PFSK-1 (cell line): ENCODE results near the gene SUPT16H.

Experiments
- FOXP2 ChIP-seq: optimal IDR thresholded peaks from 2 replicates; pipeline ENCODE3; 2011; ENCODE audit warnings: borderline replicate concordance, control low read depth, inconsistent platforms; ENCODE audit not compliant: insufficient read depth; ENCODE audit errors: extremely low read length, extremely low read depth
- POLR2AphosphoS5 ChIP-seq: IDR thresholded peaks from 2 replicates; pipeline ENCODE4 v1.6.1; 2012; ENCODE audit warnings: low read depth, mild to moderate bottlenecking, control low read depth, low read length, moderate library complexity
- SIN3A ChIP-seq: IDR thresholded peaks from 2 replicates; pipeline ENCODE4 v1.6.1; 2012; ENCODE audit warnings: mild to moderate bottlenecking, low read length, moderate library complexity, borderline replicate concordance; ENCODE audit not compliant: insufficient read depth
- TAF1 ChIP-seq: IDR thresholded peaks from 2 replicates; pipeline ENCODE4 v1.6.1; 2012; ENCODE audit warnings: low read length, control low read depth, borderline replicate concordance; ENCODE audit not compliant: insufficient read depth
- TF ChIP-seq, protein P1 (sequence below), 2 experiments: IDR thresholded peaks; 2 replicates each; pipeline versions ENCODE4 v1.6.1 to v1.8.0; 2011 to 2012; ENCODE audit warnings: low read depth in 2 of 2, low read length in 2 of 2, control low read depth in 1 of 2, inconsistent platforms in 1 of 2, mild to moderate bottlenecking in 1 of 2, moderate library complexity in 1 of 2; ENCODE audit not compliant: insufficient read depth in 1 of 2

Gene SUPT16H

DNA sequence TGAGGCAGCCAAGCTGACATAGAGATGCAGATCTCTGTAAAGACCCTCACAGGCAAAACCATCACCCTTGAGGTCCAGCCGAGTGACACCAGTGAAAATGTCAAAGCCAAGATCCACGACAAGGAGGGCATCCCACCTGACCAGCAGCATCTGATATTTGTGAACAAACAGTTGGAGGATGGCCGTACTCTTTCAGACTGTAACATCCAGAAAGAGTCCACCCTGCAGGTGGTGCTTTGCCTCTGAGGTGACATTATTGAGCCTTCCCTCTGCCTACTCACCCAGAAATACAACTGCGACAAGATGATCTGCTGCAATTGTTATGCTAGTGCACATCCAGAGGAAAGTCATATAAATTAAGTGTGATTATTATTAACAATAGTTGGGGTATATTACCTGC lies 15.1 kb upstream of the SUPT16H start:
- TF ChIP-seq, protein P1, sequence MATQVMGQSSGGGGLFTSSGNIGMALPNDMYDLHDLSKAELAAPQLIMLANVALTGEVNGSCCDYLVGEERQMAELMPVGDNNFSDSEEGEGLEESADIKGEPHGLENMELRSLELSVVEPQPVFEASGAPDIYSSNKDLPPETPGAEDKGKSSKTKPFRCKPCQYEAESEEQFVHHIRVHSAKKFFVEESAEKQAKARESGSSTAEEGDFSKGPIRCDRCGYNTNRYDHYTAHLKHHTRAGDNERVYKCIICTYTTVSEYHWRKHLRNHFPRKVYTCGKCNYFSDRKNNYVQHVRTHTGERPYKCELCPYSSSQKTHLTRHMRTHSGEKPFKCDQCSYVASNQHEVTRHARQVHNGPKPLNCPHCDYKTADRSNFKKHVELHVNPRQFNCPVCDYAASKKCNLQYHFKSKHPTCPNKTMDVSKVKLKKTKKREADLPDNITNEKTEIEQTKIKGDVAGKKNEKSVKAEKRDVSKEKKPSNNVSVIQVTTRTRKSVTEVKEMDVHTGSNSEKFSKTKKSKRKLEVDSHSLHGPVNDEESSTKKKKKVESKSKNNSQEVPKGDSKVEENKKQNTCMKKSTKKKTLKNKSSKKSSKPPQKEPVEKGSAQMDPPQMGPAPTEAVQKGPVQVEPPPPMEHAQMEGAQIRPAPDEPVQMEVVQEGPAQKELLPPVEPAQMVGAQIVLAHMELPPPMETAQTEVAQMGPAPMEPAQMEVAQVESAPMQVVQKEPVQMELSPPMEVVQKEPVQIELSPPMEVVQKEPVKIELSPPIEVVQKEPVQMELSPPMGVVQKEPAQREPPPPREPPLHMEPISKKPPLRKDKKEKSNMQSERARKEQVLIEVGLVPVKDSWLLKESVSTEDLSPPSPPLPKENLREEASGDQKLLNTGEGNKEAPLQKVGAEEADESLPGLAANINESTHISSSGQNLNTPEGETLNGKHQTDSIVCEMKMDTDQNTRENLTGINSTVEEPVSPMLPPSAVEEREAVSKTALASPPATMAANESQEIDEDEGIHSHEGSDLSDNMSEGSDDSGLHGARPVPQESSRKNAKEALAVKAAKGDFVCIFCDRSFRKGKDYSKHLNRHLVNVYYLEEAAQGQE (IDR thresholded peaks at IDR 0.05; ENCODE audit: insufficient read depth in 1 of 2, low read depth in 2 of 2, low read length in 2 of 2) = no peak
- TF ChIP-seq FOXP2 (no peak), TAF1 (no peak)

GRCh38 chr14:21395450-21395849 lies 11.6 kb upstream of the SUPT16H start:
- no peak for TF ChIP-seq SIN3A
- TF ChIP-seq FOXP2 = no peak

DNA sequence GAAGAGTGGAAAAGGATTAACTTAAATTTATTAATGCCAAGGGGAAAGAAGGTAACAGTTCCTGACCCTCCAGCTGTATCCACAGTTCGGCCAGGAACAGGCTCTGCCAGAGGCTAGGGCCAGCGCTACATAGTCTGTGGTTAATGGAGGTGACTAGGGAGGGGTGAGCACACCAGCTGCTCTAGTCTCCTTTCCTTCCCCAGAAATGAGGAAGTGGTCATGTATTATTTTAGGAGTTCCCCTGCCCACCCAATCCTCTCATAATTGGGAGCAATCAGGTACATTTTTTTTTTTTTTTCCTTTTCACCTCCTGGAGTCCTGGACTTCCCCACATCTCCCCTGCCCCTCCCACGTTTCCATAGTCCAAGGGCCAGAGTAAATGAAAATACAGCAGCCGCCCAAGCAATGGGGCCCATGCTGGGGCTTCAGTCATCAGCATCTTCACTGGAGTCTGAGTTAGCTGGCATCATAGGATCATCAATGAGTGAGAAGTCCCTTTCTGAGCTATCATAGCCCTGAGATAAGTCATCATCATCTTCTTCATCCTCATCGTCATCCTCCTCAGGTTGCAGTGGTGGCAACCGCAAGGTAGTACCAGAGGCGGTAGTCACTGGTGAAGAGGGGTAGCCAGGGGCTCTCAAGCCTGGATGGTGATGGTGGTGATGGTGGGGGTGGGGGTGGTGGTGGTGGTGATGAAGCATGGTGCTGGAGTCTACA lies 1.5 kb upstream of the SUPT16H start:
- no peak for TF ChIP-seq TAF1
- TF ChIP-seq, protein P1 (IDR thresholded peaks at IDR 0.05; ENCODE audit: insufficient read depth in 1 of 2, low read depth in 2 of 2, low read length in 2 of 2) = no peak
- no peak for TF ChIP-seq SIN3A
- TF ChIP-seq FOXP2 = no peak
- no peak for TF ChIP-seq POLR2AphosphoS5

- TF ChIP-seq POLR2AphosphoS5 (peak; percentile 30), FOXP2 (no peak), TAF1 (no peak)
These were observed 654 bp upstream of the SUPT16H start for GRCh38 chr14:21384494-21384851.

DNA sequence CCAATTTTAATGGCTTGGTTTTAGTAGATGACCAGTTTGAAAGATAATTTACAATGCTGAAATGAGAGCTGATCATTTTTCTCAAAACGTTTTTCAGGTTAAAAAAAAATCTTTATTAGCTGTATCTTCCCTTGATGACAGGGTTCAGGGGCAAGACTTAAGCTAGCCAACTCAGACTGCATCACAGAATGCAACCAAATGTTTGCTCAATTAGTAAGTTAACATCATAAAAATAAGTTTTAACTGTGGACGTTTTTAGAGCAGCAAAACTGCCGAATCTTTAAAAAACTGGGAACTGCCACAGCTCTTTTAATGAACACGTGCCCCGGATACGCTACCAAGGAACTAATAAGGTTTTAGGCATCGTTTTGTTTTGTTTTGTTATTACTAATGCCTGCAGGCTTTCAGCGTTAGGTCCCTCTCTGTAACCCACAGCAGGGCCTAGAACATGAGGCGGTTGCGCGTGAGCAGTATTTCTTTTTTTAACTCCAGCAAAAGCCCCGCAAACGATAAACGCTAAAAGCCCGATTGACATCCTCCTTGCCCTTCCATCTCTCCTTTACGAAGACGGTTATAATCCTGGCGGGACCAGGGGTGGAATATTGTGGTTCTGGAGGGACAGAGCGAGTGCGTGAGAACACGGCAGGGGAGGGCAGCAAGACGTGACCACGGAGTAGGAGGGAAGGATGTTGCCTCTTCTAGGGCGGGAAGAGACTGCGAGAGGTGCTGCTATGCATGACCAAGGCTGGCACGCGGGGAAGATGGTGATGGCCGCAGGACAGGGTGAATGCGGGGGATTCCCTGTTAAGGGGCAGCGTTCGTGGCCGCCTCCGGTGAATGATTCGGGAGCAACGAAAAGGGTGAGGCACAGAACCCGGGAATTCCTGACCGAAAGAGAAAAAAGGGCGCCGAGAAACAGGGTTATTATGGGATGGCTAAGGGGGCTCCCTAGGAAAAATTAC lies 652 bp downstream of the SUPT16H start:
- TF ChIP-seq, protein P1 (IDR thresholded peaks at IDR 0.05; ENCODE audit: insufficient read depth in 1 of 2, low read depth in 2 of 2, low read length in 2 of 2) = no peak
- no peak for TF ChIP-seq POLR2AphosphoS5
- TF ChIP-seq SIN3A = no peak
- TF ChIP-seq FOXP2 = no peak
- no peak for TF ChIP-seq TAF1

- TF ChIP-seq, protein P1 (IDR thresholded peaks at IDR 0.05; ENCODE audit: insufficient read depth in 1 of 2, low read depth in 2 of 2, low read length in 2 of 2) = no peak
- TF ChIP-seq TAF1 (no peak), FOXP2 (no peak), POLR2AphosphoS5 (no peak), SIN3A (no peak)
These were observed 1.7 kb downstream of the SUPT16H start for GRCh38 chr14:21382095-21382494.
